Activated naive CD4-positive, alpha-beta T cell treated with anti-CD3 and anti-CD28 coated beads for 36 hours (primary cell): ENCODE data around the gene ABCC12. TPM values are rescaled to one million over a fixed set of nuclear protein-coding genes. Genes with fewer than 3 reads are reported as not detected.

ENCODE experiments used
- CTCF ChIA-PET: fragments of 350-600 bp; sonication (Branson Sonifier 250); formaldehyde crosslinking; loops from one replicate; lab custom pipeline; 2021; ENCODE audit warnings: antibody characterized with exemption; lab: Charles Lee
- DNase-seq: peaks from one replicate; pipeline ENCODE4 v3.0.0-alpha.2; 2020
- H3K27ac Mint-ChIP-seq: one replicate; pipeline ENCODE4 v1.8.0; 2021; ENCODE audit warnings: mild to moderate bottlenecking, mixed read lengths
- H3K27me3 Mint-ChIP-seq: one replicate; pipeline ENCODE4 v1.8.0; 2021; ENCODE audit warnings: low read depth, mixed read lengths
- H3K36me3 Mint-ChIP-seq: one replicate; pipeline ENCODE4 v1.8.0; 2021; ENCODE audit warnings: low read depth, mixed read lengths
- H3K4me1 Mint-ChIP-seq: one replicate; pipeline ENCODE4 v1.8.0; 2021; ENCODE audit warnings: low read depth, mixed read lengths
- H3K4me3 Mint-ChIP-seq: one replicate; pipeline ENCODE4 v1.8.0; 2021; ENCODE audit warnings: mild to moderate bottlenecking, moderate library complexity, mixed read lengths
- H3K9me3 Mint-ChIP-seq: one replicate; pipeline ENCODE4 v1.8.0; 2021; ENCODE audit warnings: mixed read lengths
- intact Hi-C: fragments of 100-400 bp; cut with micrococcal nuclease; formaldehyde crosslinking; loops from one replicate; pipeline ENCODE4 v1.15.1; 2023
- total RNA-seq, 2 experiments: library from RNA; stranded (reverse); gene quantifications; one replicate each; pipeline ENCODE4 v1.2.3, GENCODE V29; 2021

The ABCC12 gene
- not detected for total RNA-seq

DNA sequence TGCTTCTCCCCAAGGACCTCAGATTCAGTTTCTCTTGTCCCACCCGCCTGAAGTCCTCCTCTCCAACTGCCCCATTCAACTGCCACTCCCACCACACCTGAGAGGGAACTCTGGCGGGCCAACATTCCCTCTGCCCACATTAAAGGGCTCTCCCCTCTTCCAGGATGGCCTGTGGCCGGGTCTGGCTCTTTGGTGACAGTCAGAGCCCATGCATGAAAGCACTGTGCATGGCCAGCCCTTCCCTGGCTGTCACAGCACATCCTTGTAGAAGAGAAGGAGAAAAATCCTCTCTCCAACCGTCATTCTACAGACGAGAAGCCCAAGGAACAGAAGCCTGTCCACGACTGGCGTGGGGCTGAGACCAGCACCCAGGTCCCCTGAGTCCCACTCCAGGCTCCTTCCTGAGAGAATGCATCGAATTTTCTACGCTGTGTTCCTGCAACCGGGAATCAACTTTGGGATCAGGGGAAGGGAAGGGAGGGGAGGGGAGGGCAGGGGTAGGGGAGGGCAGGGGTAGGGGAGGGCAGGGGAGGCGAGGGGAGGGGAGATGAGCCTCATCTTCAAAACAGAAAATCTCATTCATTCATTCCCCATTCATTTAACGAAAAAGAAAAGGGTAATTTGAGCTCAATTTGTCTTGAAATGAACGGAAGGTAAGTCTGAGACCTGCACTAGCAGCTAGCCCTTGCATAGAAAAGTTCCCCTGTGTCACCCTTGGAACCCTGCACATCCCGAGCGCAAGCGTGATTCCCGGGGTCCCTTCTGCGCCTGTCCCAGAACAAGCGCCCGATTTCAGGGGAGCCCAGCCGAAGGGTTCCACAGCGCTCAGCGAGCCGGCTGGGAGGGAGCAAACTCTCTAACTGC, at the start of gene ABCC12:
ABCC12 (minus strand) TSS at position 68 of the 864 bp plus-strand sequence. CDS start 9,569 bp downstream, outside the sequence.
- no peaks in the 10 kb centered on the region for H3K9me3 Mint-ChIP-seq
- no peak within 1 kb of the TSS for H3K27ac Mint-ChIP-seq
- no peaks in the 10 kb centered on the region for H3K36me3 Mint-ChIP-seq
- CTCF ChIA-PET, result interaction anchor here (0.6 to 3.3 kb wide), 9 partner anchors 9 to 1120 kb away, joined by 3 to 14 read pairs (median 3); partner anchors contain the start of gene NETO2
- H3K4me3 Mint-ChIP-seq, result no peak within 1 kb of the TSS
- peaks cover 25% of the 10 kb centered on the region for H3K27me3 Mint-ChIP-seq
- H3K4me1 Mint-ChIP-seq, result peaks cover 26% of the 10 kb centered on the region
- intact Hi-C loops, result loop anchor here (1.0 to 10.0 kb wide), 7 partner anchors 101 to 1207 kb away; no protein-coding TSS in a partner anchor
- no peak for DNase-seq

DNA sequence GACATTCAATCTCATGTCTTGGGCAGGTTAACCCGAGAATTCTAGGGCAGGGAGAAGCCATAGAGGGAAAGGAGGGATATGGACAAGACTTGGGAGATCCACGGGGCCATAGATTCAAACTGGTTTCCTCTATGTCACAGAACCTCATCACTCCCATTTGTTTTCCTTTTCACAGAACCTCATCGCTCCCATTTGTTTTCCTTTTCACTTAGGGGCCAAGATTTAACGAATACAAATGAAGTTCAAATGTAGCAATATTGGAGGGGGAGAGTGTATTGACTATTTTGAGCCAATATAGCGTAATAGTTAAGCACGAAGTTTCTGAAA, 49.0 kb upstream of the ABCC12 start:
- Mint-ChIP-seq H3K4me3 (no peak overlapping the region), H3K36me3 (no peaks in the 10 kb centered on the region), H3K9me3 (no peaks in the 10 kb centered on the region), H3K27me3 (peaks cover 6% of the 10 kb centered on the region), H3K27ac (no peak overlapping the region), H3K4me1 (no peaks in the 10 kb centered on the region)
- CTCF ChIA-PET, result no interaction called here
- no peak for DNase-seq
- intact Hi-C loops, result no loop called here

- no peaks in the 10 kb centered on the region for H3K36me3 Mint-ChIP-seq
- CTCF ChIA-PET, result no interaction called here
- DNase-seq, result no peak
- H3K4me3 Mint-ChIP-seq, result no peak overlapping the region
- no peak overlapping the region for H3K27ac Mint-ChIP-seq
- H3K9me3 Mint-ChIP-seq, result no peaks in the 10 kb centered on the region
- peaks cover 6% of the 10 kb centered on the region for H3K27me3 Mint-ChIP-seq
- H3K4me1 Mint-ChIP-seq, result no peaks in the 10 kb centered on the region
- intact Hi-C loops, result no loop called here
These were observed 48.4 kb upstream of the ABCC12 start for GRCh38 chr16:48203974-48204824.

DNA sequence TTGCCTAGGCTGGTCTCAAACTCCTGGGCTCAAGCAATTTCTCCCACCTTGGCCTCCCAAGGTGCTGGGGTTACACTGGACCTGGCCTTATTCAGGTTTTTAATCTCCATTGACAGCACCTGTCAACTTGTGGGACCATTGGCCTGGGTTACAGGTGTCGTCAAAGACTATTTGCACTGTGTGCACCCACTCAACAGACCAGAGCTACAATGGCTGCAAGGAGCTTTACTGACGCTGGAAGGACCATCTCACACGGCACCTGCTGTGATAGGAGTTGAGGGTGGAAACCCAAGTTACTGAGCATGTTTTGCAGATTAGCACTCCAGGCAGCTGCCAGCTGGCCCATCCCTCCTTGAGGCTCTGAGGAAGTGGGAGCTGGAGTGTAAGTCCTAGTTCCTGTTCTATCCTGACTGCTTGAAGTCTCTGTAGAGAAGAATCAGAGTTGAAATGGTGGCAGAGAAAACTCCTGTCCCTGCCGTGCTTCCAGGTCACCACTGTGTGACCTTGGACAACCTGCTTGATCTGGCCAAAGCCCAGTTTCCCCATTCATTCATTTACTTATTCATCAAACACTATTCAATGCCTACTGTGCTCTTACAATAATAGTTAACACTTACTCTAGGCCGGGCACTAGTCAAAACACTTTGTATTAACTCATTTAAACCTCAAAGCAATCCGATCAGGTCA, 45.9 kb upstream of the ABCC12 start:
- no peaks in the 10 kb centered on the region for H3K9me3 Mint-ChIP-seq
- peaks cover 4% of the 10 kb centered on the region for H3K27me3 Mint-ChIP-seq

GRCh38 chr16:48197294-48197693, 41.5 kb upstream of the ABCC12 start:
- CTCF ChIA-PET, result no interaction called here

More for the DNA sequence above, 45.9 kb upstream of the ABCC12 start:
- CTCF ChIA-PET, result no interaction called here
- H3K4me3 Mint-ChIP-seq, result no peak overlapping the region
- no peaks in the 10 kb centered on the region for H3K4me1 Mint-ChIP-seq
- H3K27ac Mint-ChIP-seq, result no peak overlapping the region
- H3K36me3 Mint-ChIP-seq, result no peaks in the 10 kb centered on the region
- intact Hi-C loops, result no loop called here
- no peak for DNase-seq

GRCh38 chr16:48194828-48195556, 39.2 kb upstream of the ABCC12 start:
- CTCF ChIA-PET, result no interaction called here
- no peaks in the 10 kb centered on the region for H3K4me1 Mint-ChIP-seq
- no peak for DNase-seq
- H3K4me3 Mint-ChIP-seq, result no peak overlapping the region
- no peaks in the 10 kb centered on the region for H3K36me3 Mint-ChIP-seq
- no peaks in the 10 kb centered on the region for H3K27me3 Mint-ChIP-seq
- H3K27ac Mint-ChIP-seq, result no peak overlapping the region
- intact Hi-C loops, result no loop called here
- no peaks in the 10 kb centered on the region for H3K9me3 Mint-ChIP-seq

More at GRCh38 chr16:48197294-48197693, 41.5 kb upstream of the ABCC12 start:
- H3K27ac Mint-ChIP-seq, result no peak overlapping the region
- intact Hi-C loops, result no loop called here
- H3K36me3 Mint-ChIP-seq, result no peaks in the 10 kb centered on the region
- DNase-seq, result no peak
- no peaks in the 10 kb centered on the region for H3K9me3 Mint-ChIP-seq
- no peak overlapping the region for H3K4me3 Mint-ChIP-seq
- no peaks in the 10 kb centered on the region for H3K27me3 Mint-ChIP-seq
- no peaks in the 10 kb centered on the region for H3K4me1 Mint-ChIP-seq

DNA sequence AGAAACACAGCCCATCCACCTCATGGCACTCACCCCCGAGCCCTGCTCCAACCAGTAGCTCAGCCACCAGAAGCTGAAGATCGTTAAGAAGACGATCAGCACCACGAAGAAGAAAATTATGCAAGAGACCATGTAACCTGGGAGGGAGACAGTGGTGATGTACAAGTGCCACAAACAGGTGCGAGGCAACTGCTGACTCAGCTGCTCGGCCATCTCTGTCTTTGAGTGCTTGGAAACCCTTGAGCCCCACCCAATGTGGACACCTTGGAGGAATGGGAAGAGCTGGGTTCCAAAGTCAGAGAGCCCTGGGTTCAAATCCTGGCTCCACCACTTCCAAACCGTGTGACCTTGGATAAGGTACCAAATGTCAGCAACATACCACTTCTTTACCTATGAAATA, 38.1 kb upstream of the ABCC12 start:
- H3K36me3 Mint-ChIP-seq, result no peaks in the 10 kb centered on the region
- CTCF ChIA-PET, result no interaction called here

DNA sequence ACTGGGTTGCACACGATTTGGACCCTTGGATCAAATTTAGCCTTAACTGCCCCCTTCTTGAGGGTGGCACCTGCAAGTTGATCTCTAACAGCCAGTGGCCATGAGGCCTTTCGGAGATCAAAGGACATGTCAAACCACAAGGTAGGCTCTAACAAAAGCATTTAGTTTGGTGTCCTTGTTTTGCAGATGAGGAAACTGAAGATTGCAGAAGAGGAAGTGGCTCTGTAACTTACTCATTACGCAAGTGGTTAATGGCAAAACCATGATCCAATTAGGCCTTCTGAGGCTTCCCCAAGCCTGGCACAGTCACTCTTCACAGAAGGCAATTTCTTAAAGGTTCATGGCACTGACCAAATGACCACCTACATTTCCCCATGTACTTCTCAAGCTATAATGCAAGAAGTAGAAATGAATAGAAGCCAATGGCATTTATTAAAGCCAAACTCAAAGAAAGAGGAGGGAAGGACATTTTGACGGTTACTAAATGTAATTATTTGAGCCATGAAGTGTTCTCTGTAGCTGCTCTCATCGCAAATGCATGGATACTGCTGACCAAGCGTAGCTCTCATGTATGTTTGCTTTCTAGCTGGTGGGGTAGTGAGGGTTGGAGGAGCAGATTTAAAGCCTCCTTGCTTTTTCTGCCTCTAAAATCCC, 32.8 kb upstream of the ABCC12 start:
- intact Hi-C loops, result no loop called here
- H3K27ac Mint-ChIP-seq, result no peak overlapping the region
- CTCF ChIA-PET, result no interaction called here
- H3K27me3 Mint-ChIP-seq, result no peaks in the 10 kb centered on the region
- no peak for DNase-seq
- no peaks in the 10 kb centered on the region for H3K36me3 Mint-ChIP-seq
- H3K4me3 Mint-ChIP-seq, result no peak overlapping the region
- no peaks in the 10 kb centered on the region for H3K4me1 Mint-ChIP-seq
- H3K9me3 Mint-ChIP-seq, result no peaks in the 10 kb centered on the region

More for the DNA sequence above, 38.1 kb upstream of the ABCC12 start:
- no peak for DNase-seq
- intact Hi-C loops, result no loop called here
- no peaks in the 10 kb centered on the region for H3K27me3 Mint-ChIP-seq
- no peak overlapping the region for H3K4me3 Mint-ChIP-seq
- H3K9me3 Mint-ChIP-seq, result no peaks in the 10 kb centered on the region
- no peaks in the 10 kb centered on the region for H3K4me1 Mint-ChIP-seq
- no peak overlapping the region for H3K27ac Mint-ChIP-seq

GRCh38 chr16:48187779-48188178, 32.0 kb upstream of the ABCC12 start:
- DNase-seq, result no peak
- Mint-ChIP-seq H3K27me3 (no peaks in the 10 kb centered on the region), H3K36me3 (no peaks in the 10 kb centered on the region), H3K4me3 (no peak overlapping the region), H3K9me3 (no peaks in the 10 kb centered on the region), H3K27ac (no peak overlapping the region), H3K4me1 (no peaks in the 10 kb centered on the region)
- intact Hi-C loops, result no loop called here
- CTCF ChIA-PET, result no interaction called here

DNA sequence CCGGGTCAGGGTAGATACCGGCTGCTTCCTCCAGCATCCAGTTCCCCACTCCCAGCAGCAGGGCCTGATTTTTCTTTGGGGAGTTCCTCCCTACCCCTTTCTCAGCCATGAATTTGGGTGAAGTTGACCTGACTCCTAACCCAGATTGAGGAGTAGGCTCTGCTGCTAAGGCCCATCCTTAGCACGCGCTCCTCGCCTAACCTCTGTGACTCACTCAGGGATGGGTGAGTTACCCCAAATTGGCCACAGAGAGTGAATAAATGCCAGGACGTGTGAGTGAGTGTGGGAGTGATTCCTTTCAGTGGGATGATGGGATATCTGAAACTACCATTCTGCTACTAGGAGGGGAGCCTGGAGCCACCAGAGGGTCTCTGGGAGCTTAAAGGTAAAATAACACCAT, 28.9 kb upstream of the ABCC12 start:
- H3K27ac Mint-ChIP-seq, result no peak overlapping the region
- CTCF ChIA-PET, result interaction anchor here (0.6 to 1.2 kb wide), 2 partner anchors 20 to 152 kb away, joined by 3 to 4 read pairs; no protein-coding TSS in a partner anchor

DNA sequence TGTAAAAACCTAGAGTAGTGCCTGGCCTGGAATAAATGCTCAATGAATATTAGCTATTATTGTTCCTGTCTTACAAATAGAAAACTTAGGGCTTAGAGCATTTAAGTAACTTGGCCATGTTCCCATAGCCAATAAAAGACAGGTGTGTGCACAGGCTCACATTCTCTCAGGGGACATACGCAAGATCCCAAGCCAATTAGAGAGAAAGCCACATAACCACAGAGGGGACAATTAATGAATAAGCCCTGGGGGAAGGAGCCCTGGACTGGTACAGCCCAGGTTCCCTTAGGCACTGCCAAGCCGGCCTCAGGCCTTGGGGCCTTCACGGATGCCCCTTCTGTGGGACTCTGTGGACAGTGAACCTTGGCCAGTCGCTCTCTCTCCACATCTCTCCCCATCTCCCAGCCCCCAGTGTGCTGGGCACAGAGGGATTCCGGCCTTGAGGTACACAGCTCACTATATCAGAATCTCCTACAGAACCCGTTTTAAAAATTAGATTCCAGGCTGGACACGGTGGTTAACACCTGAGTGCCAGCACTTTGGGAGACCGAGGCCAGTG, 27.3 kb upstream of the ABCC12 start:
- CTCF ChIA-PET, result interaction anchor here (1.2 kb wide), 1 partner anchor 18 kb away, joined by 4 read pairs; no protein-coding TSS in a partner anchor
- H3K4me3 Mint-ChIP-seq, result no peak overlapping the region
- DNase-seq, result no peak
- no peaks in the 10 kb centered on the region for H3K4me1 Mint-ChIP-seq
- H3K9me3 Mint-ChIP-seq, result no peaks in the 10 kb centered on the region
- no peak overlapping the region for H3K27ac Mint-ChIP-seq
- no peaks in the 10 kb centered on the region for H3K27me3 Mint-ChIP-seq
- no peaks in the 10 kb centered on the region for H3K36me3 Mint-ChIP-seq
- intact Hi-C loops, result no loop called here

More for the DNA sequence above, 28.9 kb upstream of the ABCC12 start:
- intact Hi-C loops, result no loop called here
- Mint-ChIP-seq H3K4me1 (no peaks in the 10 kb centered on the region), H3K36me3 (no peaks in the 10 kb centered on the region), H3K4me3 (no peak overlapping the region), H3K9me3 (no peaks in the 10 kb centered on the region), H3K27me3 (no peaks in the 10 kb centered on the region)
- no peak for DNase-seq
